ENCODE measurements around the gene FAM193A. TPM values are rescaled to one million over a fixed set of nuclear protein-coding genes. Genes with fewer than 3 reads are reported as not detected.

FAM193A gene
- total RNA-seq, 1 donor from 2014 or later = 30.9 TPM

- DNase-seq (ENCODE audit: low spot score in 2 of 2) = no peak
- intact Hi-C loops (cut with DNase I) = no loop called here
- TF ChIP-seq CTCF (IDR thresholded peaks at IDR 0.05) = no peak
- Histone ChIP-seq H3K27me3 (no peaks in the 10 kb centered on the region), H3K4me3 (no peak overlapping the region), H3K36me3 (peaks cover 38 to 78% of the 10 kb centered on the region in 2 donors), H3K9me3 (no peaks in the 10 kb centered on the region), H3K4me1 (no peaks in the 10 kb centered on the region), H3K27ac (no peak overlapping the region)
Observed at GRCh38 chr4:2500547-2500946, 35.9 kb upstream of the FAM193A start.

DNA sequence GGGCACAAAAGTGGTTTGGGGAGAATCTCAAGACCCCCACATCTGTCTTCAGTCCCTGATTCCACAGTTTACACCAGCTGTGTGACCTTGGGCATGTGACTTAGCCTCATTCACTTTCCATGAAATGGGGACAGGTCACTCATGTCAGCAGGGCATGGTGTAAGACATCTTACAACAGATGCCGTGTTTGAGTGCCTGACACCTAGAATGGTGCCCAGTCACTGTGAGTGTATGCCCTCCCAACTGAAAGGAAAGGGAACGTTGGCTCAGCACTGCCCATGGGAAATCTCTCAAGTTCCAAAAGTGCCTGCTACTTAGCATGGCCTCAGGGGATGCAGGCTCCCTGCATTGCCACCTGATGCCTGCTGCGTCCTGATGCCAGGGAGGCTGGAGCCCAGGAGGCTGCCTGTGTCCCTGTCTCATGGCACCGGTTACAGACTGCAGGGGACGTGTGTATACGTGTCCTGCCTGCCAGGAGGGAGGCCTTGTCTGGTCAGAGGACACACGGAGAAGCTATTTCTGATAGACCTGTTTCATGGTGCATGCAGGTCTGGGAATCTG is 35.3 kb upstream of the FAM193A start:
- Histone ChIP-seq H3K4me3 (no peak overlapping the region), H3K27ac (no peak overlapping the region), H3K4me1 (no peaks in the 10 kb centered on the region), H3K9me3 (no peaks in the 10 kb centered on the region), H3K27me3 (no peaks in the 10 kb centered on the region), H3K36me3 (peaks cover 37 to 77% of the 10 kb centered on the region in 2 donors)
- no peak for DNase-seq (ENCODE audit: low spot score in 2 of 2)
- TF ChIP-seq CTCF (IDR thresholded peaks at IDR 0.05) = no peak
- intact Hi-C loops (cut with DNase I) = no loop called here

GRCh38 chr4:2503809-2504208 is 32.6 kb upstream of the FAM193A start:
- no peaks in the 10 kb centered on the region for H3K9me3 ChIP-seq
- H3K36me3 ChIP-seq = peaks cover 23 to 62% of the 10 kb centered on the region in 2 donors
- TF ChIP-seq CTCF (IDR thresholded peaks at IDR 0.05) = no peak
- no peak overlapping the region for H3K27ac ChIP-seq
- H3K27me3 ChIP-seq = no peaks in the 10 kb centered on the region
- intact Hi-C loops (cut with DNase I) = no loop called here
- no peak overlapping the region for H3K4me3 ChIP-seq
- no peak for DNase-seq (ENCODE audit: low spot score in 2 of 2)
- no peaks in the 10 kb centered on the region for H3K4me1 ChIP-seq

DNA sequence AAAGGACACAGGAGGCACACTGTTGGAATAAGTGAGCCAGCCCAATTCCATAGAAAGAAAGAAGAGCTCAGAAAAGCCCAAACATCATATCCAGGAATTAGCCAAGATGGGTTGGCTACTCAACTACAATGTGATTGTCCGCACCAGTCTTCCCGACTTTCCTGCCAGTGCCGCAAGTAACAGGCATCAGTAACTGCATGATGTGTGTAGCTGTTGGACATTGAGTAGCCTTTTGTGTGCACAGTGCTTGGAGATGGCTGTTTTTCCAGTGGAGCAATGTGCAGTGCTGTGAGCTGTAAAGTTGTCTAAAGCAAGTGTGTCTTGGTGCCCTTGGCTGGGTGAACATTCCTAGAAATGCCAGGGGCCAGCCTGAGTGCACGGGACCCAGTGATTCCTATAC is 29.2 kb upstream of the FAM193A start:
- Histone ChIP-seq H3K4me3 (no peak overlapping the region), H3K27me3 (no peaks in the 10 kb centered on the region), H3K9me3 (no peaks in the 10 kb centered on the region), H3K4me1 (no peaks in the 10 kb centered on the region), H3K36me3 (peaks cover 21 to 57% of the 10 kb centered on the region in 2 donors), H3K27ac (no peak overlapping the region)
- no peak for DNase-seq (ENCODE audit: low spot score in 2 of 2)
- TF ChIP-seq CTCF (IDR thresholded peaks at IDR 0.05) = no peak
- intact Hi-C loops (cut with DNase I) = no loop called here

DNA sequence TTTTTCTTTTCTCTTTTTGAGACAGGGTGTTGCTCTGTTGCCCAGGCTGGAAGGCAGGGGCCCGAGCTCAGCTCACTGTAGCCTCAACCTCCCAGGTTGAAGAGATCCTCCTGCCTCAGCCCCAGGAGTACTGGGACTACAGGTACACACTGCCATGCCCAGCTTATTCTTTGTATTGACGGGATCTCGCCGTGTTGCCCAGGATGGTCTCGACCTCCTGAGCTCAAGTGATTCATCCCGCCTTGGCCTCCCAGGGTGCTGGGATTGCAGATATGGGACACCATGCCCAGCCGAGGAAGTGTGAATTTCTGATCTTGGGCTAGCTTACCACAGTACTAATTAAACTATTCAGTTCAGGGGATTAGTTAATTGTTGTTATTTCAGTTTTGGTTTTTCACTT is 28.6 kb upstream of the FAM193A start:
- TF ChIP-seq CTCF (IDR thresholded peaks at IDR 0.05) = no peak

More for the DNA sequence above, 28.6 kb upstream of the FAM193A start:
- no peak for DNase-seq (ENCODE audit: low spot score in 2 of 2)
- intact Hi-C loops (cut with DNase I) = no loop called here
- peaks cover 27 to 59% of the 10 kb centered on the region in 2 donors for H3K36me3 ChIP-seq
- no peaks in the 10 kb centered on the region for H3K9me3 ChIP-seq
- H3K27me3 ChIP-seq = no peaks in the 10 kb centered on the region
- H3K4me3 ChIP-seq = no peak overlapping the region
- H3K27ac ChIP-seq = no peak overlapping the region
- no peaks in the 10 kb centered on the region for H3K4me1 ChIP-seq
